ENCODE measurements around the gene MKLN1. TPM values are rescaled to one million over a fixed set of nuclear protein-coding genes. Genes with fewer than 3 reads are reported as not detected.

Gene MKLN1
- total RNA-seq, 1 donor from 2014 or later: 46.1 TPM

GRCh38 chr7:131346885-131347592 lies 19.4 kb downstream of the MKLN1 start:
- intact Hi-C loops (cut with micrococcal nuclease): no loop called here

DNA sequence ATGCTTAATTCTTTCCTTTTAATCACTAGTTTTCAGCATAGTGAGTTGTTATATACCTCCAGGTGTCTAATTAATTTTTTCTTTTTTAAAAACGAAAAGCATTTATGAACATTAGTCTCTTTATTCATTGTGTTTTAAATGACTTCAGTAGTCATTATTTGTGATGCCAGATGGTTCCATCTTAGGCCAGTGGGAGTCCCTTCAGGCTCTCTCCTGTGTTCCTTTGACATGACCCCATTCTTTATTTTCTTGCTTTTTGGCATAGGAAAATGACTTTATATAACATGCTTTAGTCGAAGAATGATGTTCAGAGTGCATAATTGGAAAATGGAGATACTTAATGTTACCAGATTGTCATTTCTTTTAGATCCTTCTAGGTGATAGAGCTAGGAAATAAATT lies 24.4 kb downstream of the MKLN1 start:
- intact Hi-C loops (cut with micrococcal nuclease): no loop called here

DNA sequence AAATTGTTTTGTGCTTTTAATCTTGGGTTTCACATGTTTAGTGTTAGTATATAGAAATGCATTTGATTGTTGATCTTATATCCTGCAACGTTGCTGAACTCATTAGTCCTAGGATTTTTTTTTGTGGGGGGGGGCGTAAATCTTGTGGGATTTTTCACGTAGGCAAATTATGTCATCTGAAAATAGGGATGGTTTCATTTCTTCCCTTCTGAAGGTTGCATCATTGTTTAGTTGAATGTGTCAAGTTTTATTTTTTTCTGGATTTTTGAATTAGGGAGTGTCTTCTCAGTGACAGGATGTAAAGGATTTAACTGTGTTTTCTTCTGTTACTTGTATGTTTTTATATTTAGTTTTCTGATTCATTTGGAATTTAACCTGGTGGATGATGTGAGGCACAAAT lies 26.7 kb downstream of the MKLN1 start:
- intact Hi-C loops (cut with micrococcal nuclease): no loop called here

- intact Hi-C loops (cut with micrococcal nuclease): no loop called here
These were observed 28.5 kb downstream of the MKLN1 start for GRCh38 chr7:131355917-131356777.

- intact Hi-C loops (cut with micrococcal nuclease): no loop called here
These were observed 29.7 kb downstream of the MKLN1 start for GRCh38 chr7:131357282-131357880.

- intact Hi-C loops (cut with micrococcal nuclease): no loop called here
These were observed 31.0 kb downstream of the MKLN1 start for GRCh38 chr7:131358636-131359035.

- intact Hi-C loops (cut with micrococcal nuclease): no loop called here
These were observed 31.6 kb downstream of the MKLN1 start for GRCh38 chr7:131359136-131359776.

DNA sequence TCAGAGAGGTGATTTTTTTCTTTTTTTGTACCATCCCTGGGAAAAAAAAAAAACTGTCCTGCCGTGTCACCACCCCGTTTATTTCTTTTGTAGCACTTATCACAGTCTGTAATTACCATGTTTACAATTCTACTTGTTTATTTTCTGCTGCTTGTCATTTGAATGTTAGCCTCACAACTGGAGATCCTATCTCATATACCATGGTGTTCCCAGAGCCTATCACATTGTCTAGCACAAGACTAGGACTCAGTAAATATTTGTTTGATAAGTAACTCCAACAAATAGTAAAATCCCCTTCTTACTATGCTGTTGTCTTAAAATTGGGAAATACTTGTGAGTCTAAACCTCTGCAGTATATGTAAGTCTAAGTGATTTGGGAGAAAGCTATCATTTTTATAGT lies 36.0 kb downstream of the MKLN1 start:
- intact Hi-C loops (cut with micrococcal nuclease): no loop called here

GRCh38 chr7:131364767-131365344 lies 37.2 kb downstream of the MKLN1 start:
- intact Hi-C loops (cut with micrococcal nuclease): loop anchor here (5.0 kb wide), 1 partner anchor 258 kb away; no protein-coding TSS in a partner anchor

- intact Hi-C loops (cut with micrococcal nuclease): loop anchor here (5.0 kb wide), 1 partner anchor 259 kb away; no protein-coding TSS in a partner anchor
These were observed 38.2 kb downstream of the MKLN1 start for GRCh38 chr7:131365838-131366237.

DNA sequence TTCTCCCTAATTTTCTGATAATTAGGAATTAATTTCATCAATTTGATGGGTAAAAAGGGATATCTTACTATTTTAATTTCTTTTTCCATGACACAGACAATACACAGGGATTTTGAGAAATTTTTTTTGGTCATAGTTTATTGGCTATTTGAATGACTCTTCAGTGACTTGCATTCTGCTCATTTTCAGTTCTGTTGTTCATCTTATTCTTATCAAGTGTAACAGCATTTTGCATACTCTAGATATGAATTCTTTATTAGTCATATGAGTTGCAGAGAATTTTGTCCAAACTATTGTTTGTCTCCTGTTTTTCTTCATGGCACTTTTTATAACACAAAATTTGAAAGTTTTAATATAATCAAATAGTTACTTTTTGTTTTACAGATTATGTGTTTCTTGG lies 41.7 kb downstream of the MKLN1 start:
- intact Hi-C loops (cut with micrococcal nuclease): loop anchor here (5.0 kb wide), 1 partner anchor 262 kb away; no protein-coding TSS in a partner anchor

DNA sequence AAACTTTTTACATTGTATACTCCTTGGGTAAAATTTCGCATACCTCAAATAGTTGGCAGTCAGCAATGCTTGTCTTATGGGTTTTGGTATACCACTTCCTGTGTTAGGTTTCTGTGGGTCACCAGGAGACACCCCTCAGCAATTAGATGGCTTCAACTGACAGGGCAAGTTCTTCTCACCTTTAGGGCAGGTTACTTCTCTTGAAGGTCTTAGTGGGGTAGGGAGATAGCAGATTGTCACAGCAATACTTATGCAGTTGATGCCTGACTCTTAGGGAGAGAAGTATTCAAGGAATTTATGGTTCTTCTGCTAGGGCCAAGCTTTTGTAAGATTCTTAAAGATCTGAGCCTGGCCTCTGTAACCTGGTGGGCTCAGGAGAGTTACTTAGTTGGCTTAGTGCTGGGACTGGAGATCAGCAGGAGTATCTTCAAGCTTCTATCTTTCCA lies 42.9 kb downstream of the MKLN1 start:
- intact Hi-C loops (cut with micrococcal nuclease): loop anchor here (2.0 kb wide), 1 partner anchor 44 kb away; the partner anchor contains the start of gene MKLN1

- intact Hi-C loops (cut with micrococcal nuclease): loop anchor here (2.0 kb wide), 1 partner anchor 45 kb away; the partner anchor contains the start of gene MKLN1
These were observed 43.7 kb downstream of the MKLN1 start for GRCh38 chr7:131371411-131371810.

- intact Hi-C loops (cut with micrococcal nuclease): no loop called here
These were observed 44.9 kb downstream of the MKLN1 start for GRCh38 chr7:131372554-131372953.

DNA sequence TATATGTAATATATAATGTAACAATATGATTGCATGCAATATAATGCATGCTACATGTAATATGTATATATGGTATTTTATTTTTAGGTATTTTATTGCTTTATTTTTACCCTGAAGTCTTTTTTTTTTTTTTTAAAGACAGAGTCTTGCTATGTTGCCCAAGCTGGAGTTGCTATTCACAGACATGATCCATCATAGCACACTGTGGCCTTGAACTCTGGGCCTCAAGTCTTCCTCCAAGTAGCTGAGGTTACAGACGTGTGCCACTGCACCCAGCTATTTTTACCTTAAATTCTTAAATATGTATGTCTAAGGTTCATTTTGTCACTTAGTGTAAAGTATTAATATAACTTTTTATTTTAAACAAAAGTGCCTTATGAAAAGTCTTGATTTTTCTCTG lies 47.1 kb downstream of the MKLN1 start:
- intact Hi-C loops (cut with micrococcal nuclease): no loop called here

DNA sequence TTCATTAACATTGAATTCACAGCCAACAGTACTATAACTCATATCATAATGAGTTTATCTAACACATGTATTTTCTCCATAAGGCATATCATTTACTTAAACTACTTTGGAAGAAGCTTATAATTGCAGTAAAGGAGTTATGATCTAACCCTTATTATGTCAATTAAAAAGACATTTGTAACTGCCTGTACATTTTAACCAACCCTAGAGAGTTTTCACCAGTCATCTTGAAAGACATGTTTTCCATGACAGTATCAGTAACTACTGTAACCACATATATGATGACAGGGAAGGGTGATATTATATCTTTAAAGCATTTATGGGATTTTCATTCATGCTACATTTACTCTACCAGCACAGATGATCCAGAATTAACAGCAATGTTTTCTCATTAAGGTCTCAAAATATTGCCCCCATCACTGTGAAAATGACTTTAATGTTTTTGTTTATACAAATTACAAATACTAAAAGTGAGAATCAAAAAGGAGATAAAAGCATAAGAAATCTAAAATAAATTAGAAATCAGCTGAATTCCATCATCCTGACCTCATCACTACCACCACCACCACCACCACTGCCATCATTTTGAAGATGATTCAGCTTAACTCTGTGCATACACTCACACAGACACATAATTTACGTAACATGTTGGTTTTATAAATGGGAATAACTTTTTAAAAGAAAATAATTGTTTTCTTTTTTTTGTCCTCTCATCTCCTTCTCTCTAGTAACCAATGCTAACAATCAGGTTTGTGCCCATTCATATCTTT lies 53.6 kb downstream of the MKLN1 start:
- intact Hi-C loops (cut with micrococcal nuclease): no loop called here

- intact Hi-C loops (cut with micrococcal nuclease): no loop called here
These were observed 56.0 kb downstream of the MKLN1 start for GRCh38 chr7:131383417-131384285.

- intact Hi-C loops (cut with micrococcal nuclease): no loop called here
These were observed 56.6 kb downstream of the MKLN1 start for GRCh38 chr7:131384286-131384635.

- intact Hi-C loops (cut with micrococcal nuclease): no loop called here
These were observed 57.4 kb downstream of the MKLN1 start for GRCh38 chr7:131385039-131385605.
